K562 (cell line): Measurements from ENCODE around the gene CLIC1. TPM values are rescaled to one million over a fixed set of nuclear protein-coding genes. Genes with fewer than 3 reads are reported as not detected.
A peak's percentile ranks its signal among the peaks of the same experiment; 100 is the strongest.

ENCODE experiments used
- ARID4B ChIP-seq: sonication (generic); formaldehyde crosslinking; IDR thresholded peaks from 2 replicates; pipeline ENCODE4 v1.8.0; 2022; ENCODE audit warnings: mild to moderate bottlenecking, missing genetic modification reagents
- FOSL1 ChIP-seq: fragments of 200-800 bp; sonication (Bioruptor generic); conservative IDR thresholded peaks from 2 replicates; pipeline ENCODE4 v1.6.1; 2016; ENCODE audit warnings: missing genetic modification characterization, missing compliant biosample characterization
- GATAD2A ChIP-seq: fragments of 450-650 bp; IDR thresholded peaks from 2 replicates; pipeline ENCODE4 v1.6.1; 2017
- HDAC3 ChIP-seq: fragments of 450-650 bp; IDR thresholded peaks from 2 replicates; pipeline ENCODE4 v1.6.1; 2018; ENCODE audit warnings: borderline replicate concordance, mild to moderate bottlenecking, moderate library complexity; ENCODE audit not compliant: partially characterized antibody
- HLTF ChIP-seq: fragments of 450-650 bp; IDR thresholded peaks from 2 replicates; pipeline ENCODE4 v1.6.1; 2016
- HNRNPLL ChIP-seq: fragments of 200-400 bp; formaldehyde crosslinking; IDR thresholded peaks from 2 replicates; pipeline ENCODE4 v1.6.1; 2017; ENCODE audit warnings: low read length, low read depth, mild to moderate bottlenecking; ENCODE audit not compliant: poor library complexity, severe bottlenecking
- HSF4 ChIP-seq: fragments of 250-450 bp; sonication (Bioruptor Pico); IDR thresholded peaks from 2 replicates; pipeline ENCODE4 v2.1.2; 2022; ENCODE audit warnings: mild to moderate bottlenecking, moderate library complexity, borderline replicate concordance
- JUND ChIP-seq, 2 experiments: IDR thresholded peaks; 2 replicates in 1 of 2; 3 replicates in 1 of 2; pipeline ENCODE4 v1.6.1; 2011; ENCODE audit warnings: borderline replicate concordance in 2 of 2, low read depth in 2 of 2, low read length in 2 of 2, improper control_type of control experiment in 1 of 2, missing biosample characterization in 1 of 2, missing genetic modification characterization in 1 of 2, missing genetic modification reagents in 1 of 2
- MEIS2 ChIP-seq: fragments of 450-650 bp; IDR thresholded peaks from 2 replicates; pipeline ENCODE4 v1.6.1; 2014; ENCODE audit warnings: mild to moderate bottlenecking; ENCODE audit not compliant: partially characterized antibody
- PCBP1 ChIP-seq: fragments of 200-400 bp; formaldehyde crosslinking; IDR thresholded peaks from 2 replicates; pipeline ENCODE4 v1.6.1; 2018; ENCODE audit warnings: mild to moderate bottlenecking, low read depth, low read length; ENCODE audit not compliant: poor library complexity, severe bottlenecking
- PRMT5 ChIP-seq: sonication (generic); formaldehyde crosslinking; IDR thresholded peaks from 2 replicates; pipeline ENCODE4 v1.5.0; 2020; ENCODE audit warnings: missing genetic modification reagents
- RNF219 ChIP-seq: fragments of 250-450 bp; sonication (Bioruptor Pico); IDR thresholded peaks from 2 replicates; pipeline ENCODE4 v1.5.0; 2022; ENCODE audit warnings: mild to moderate bottlenecking
- SMARCA4 ChIP-seq: fragments of 450-650 bp; IDR thresholded peaks from 2 replicates; pipeline ENCODE4 v1.6.1; 2016
- TAF7 ChIP-seq: fragments of 450-650 bp; IDR thresholded peaks from 2 replicates; pipeline ENCODE4 v1.6.1; 2016; ENCODE audit warnings: missing genetic modification characterization, missing compliant biosample characterization
- TCF15 ChIP-seq: fragments of 250-450 bp; sonication (Bioruptor Pico); IDR thresholded peaks from 2 replicates; pipeline ENCODE4 v1.8.0; 2022; ENCODE audit warnings: moderate library complexity, mild to moderate bottlenecking, inconsistent platforms
- THAP12 ChIP-seq: fragments of 250-450 bp; sonication (Bioruptor Pico); IDR thresholded peaks from 2 replicates; pipeline ENCODE4 v1.9.0; 2021; ENCODE audit warnings: mild to moderate bottlenecking, inconsistent platforms
- XRCC4 ChIP-seq: IDR thresholded peaks from one replicate; pipeline ENCODE4 v1.6.1; 2011; ENCODE audit not compliant: insufficient read depth, insufficient read length; ENCODE audit errors: extremely low read depth
- polyA plus RNA-seq, 8 experiments: library from polyadenylated mRNA; depleted of rRNA in 4 of 8; stranded (reverse) in 5 of 8; unstranded in 3 of 8; fragments of >200 nt; fragmentation: Nextera tagmentation in 2 of 8; fragmentation: Illumina TruSeq in 1 of 8; extraction: Ambion mirVana in 2 of 8; extraction: Trizol in 1 of 8; gene quantifications; 2 replicates each; pipeline versions ENCODE4 v1.2.1 to v1.2.3, GENCODE V29; 2011 to 2014; ENCODE audit warnings: inconsistent platforms in 1 of 8, missing spikeins in 1 of 8
- total RNA-seq, 7 experiments: library from RNA; depleted of rRNA in 6 of 7; stranded (reverse); fragments of >200 nt in 6 of 7; fragmentation: Illumina TruSeq in 2 of 7; extraction: Trizol in 2 of 7; gene quantifications; 2 replicates each; pipeline versions ENCODE4 v1.2.1 to v1.2.3, GENCODE V29; 2011 to 2021; ENCODE audit warnings: low replicate concordance in 1 of 7

The CLIC1 gene
- total and polyA plus RNA-seq, 9 of the 15 experiments (the other 6 are each of a cell fraction or from before 2014, with no cell fraction given): 1,267 to 2,419 (median 1,808) TPM

GRCh38 chr6:31727034-31727716 is 9.2 kb downstream of the CLIC1 start (continued):
- TF ChIP-seq RNF219 (CRISPR knock-in tag) (no peak), PCBP1 (no peak), GATAD2A (no peak), SMARCA4 (peak; percentile 12; the same call in 1 of the 2 replicates), MEIS2 (peak; percentile 94), HSF4 (no peak), JUND (IDR thresholded peaks at IDR 0.05; ENCODE audit: borderline replicate concordance, low read depth, low read length) (peak; percentile 22; the same call in 1 of the 2 replicates), JUND (tag; IDR thresholded peaks at IDR 0.05; ENCODE audit: borderline replicate concordance, low read depth, low read length) (peak; percentile 72; the same call in 2 of the 3 replicates), FOSL1 (tag) (peak; percentile 48; the same call in 1 of the 2 replicates), THAP12 (CRISPR knock-in tag) (peak; percentile 11; the same call in 1 of the 2 replicates), PRMT5 (CRISPR knock-in tag) (no peak), HLTF (no peak), HDAC3 (no peak), TCF15 (CRISPR knock-in tag) (no peak), TAF7 (peak; percentile 30; the same call in 1 of the 2 replicates), ARID4B (no peak; the same call in 1 of the 2 replicates), HNRNPLL (no peak), XRCC4 (no peak)
